GM06990 (cell line): ENCODE results near the gene TMEM43.

ENCODE experiments used
- DNase-seq: peaks from one replicate; pipeline ENCODE4 v3.0.0-alpha.2; 2011; ENCODE audit not compliant: insufficient read length; ENCODE audit errors: extremely low read depth
- H3K27me3 ChIP-seq: replicated peaks from 2 replicates; pipeline ENCODE4 v1.6.0; 2011; ENCODE audit warnings: low read length; ENCODE audit not compliant: control insufficient read depth, insufficient read depth
- H3K36me3 ChIP-seq: 2 replicates; pipeline ENCODE4 v1.5.1; 2011; ENCODE audit warnings: low read length; ENCODE audit not compliant: control insufficient read depth, insufficient read depth
- H3K4me3 ChIP-seq: replicated peaks from 2 replicates; pipeline ENCODE4 v1.5.1; 2011; ENCODE audit warnings: low read depth, mild to moderate bottlenecking, control low read depth, low read length
- CTCF ChIP-seq: IDR thresholded peaks from 2 replicates; pipeline ENCODE4 v1.5.1; 2011; ENCODE audit warnings: low read length, control low read depth, mild to moderate bottlenecking, inconsistent platforms; ENCODE audit not compliant: insufficient read depth, poor library complexity, severe bottlenecking

The TMEM43 gene

GRCh38 chr3:14121859-14122258, 3.0 kb upstream of the TMEM43 start:
- DNase-seq: no peak
- TF ChIP-seq CTCF: no peak
- peaks cover 3% of the 10 kb centered on the region; the same call in 1 of the 2 replicates for H3K36me3 ChIP-seq

GRCh38 chr3:14122301-14122700, 2.6 kb upstream of the TMEM43 start:
- no peak for DNase-seq
- H3K4me3 ChIP-seq: no peak overlapping the region
- TF ChIP-seq CTCF: no peak
- H3K36me3 ChIP-seq: peaks cover 3% of the 10 kb centered on the region
- H3K27me3 ChIP-seq: no peaks in the 10 kb centered on the region

More at GRCh38 chr3:14121859-14122258, 3.0 kb upstream of the TMEM43 start:
- Histone ChIP-seq H3K27me3 (no peaks in the 10 kb centered on the region), H3K4me3 (no peak overlapping the region)

GRCh38 chr3:14123308-14124222, 1.3 kb upstream of the TMEM43 start:
- no peak for DNase-seq
- TF ChIP-seq CTCF: no peak
- Histone ChIP-seq H3K36me3 (peaks cover 2% of the 10 kb centered on the region), H3K27me3 (no peaks in the 10 kb centered on the region), H3K4me3 (peak overlapping the region; percentile 82)

GRCh38 chr3:14124223-14124614, 633 bp upstream of the TMEM43 start:
- DNase-seq: no peak
- no peak for TF ChIP-seq CTCF
- Histone ChIP-seq H3K4me3 (peak overlapping the region; percentile 82), H3K27me3 (no peaks in the 10 kb centered on the region), H3K36me3 (peaks cover 2% of the 10 kb centered on the region)

GRCh38 chr3:14125193-14126016, 553 bp downstream of the TMEM43 start:
- Histone ChIP-seq H3K27me3 (no peaks in the 10 kb centered on the region), H3K4me3 (peak overlapping the region; percentile 92), H3K36me3 (peaks cover 2% of the 10 kb centered on the region)
- TF ChIP-seq CTCF: peak; percentile 17
- DNase-seq: no peak
